OCI-LY3 (cell line): ENCODE measurements around the gene FXYD7.

Source experiments
- EZH2phosphoT487 ChIP-seq: fragments of 200-600 bp; shearing (Covaris generic); IDR thresholded peaks from 2 replicates; pipeline ENCODE4 v1.6.1; 2018; ENCODE audit warnings: antibody characterized with exemption, mixed run types, low read depth
- TF ChIP-seq, protein P1 (sequence below): fragments of 200-600, 300-600 bp; sonication (generic); IDR thresholded peaks from 2 replicates; pipeline ENCODE4 v1.5.1; 2014; ENCODE audit warnings: antibody characterized with exemption, low read length, low read depth

DNA sequence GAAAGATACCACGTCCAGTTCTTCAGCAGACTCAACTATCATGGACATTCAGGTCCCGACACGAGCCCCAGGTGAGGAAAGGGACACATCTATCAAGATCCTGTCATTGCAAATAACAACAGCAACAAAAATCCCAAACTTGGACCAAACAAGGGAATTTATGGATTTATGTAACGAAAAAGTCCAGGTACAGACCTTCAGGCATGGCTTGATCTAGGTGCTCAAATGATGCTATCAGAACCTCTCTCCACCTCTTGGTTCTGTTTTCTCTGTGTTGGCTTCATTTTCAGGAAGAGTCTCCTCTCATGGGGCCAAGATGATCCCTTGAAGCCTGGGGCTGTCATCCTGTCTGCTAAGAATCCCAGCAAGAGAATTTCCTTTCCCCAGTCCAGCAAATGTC lies 14.4 kb downstream of the FXYD7 start:
- TF ChIP-seq, protein P1, sequence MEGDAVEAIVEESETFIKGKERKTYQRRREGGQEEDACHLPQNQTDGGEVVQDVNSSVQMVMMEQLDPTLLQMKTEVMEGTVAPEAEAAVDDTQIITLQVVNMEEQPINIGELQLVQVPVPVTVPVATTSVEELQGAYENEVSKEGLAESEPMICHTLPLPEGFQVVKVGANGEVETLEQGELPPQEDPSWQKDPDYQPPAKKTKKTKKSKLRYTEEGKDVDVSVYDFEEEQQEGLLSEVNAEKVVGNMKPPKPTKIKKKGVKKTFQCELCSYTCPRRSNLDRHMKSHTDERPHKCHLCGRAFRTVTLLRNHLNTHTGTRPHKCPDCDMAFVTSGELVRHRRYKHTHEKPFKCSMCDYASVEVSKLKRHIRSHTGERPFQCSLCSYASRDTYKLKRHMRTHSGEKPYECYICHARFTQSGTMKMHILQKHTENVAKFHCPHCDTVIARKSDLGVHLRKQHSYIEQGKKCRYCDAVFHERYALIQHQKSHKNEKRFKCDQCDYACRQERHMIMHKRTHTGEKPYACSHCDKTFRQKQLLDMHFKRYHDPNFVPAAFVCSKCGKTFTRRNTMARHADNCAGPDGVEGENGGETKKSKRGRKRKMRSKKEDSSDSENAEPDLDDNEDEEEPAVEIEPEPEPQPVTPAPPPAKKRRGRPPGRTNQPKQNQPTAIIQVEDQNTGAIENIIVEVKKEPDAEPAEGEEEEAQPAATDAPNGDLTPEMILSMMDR: no peak
- no peak for TF ChIP-seq EZH2phosphoT487
